Mesenteric fat pad (tissue), 1 donor: ENCODE results near the gene DAPK2. TPM values are rescaled to one million over a fixed set of nuclear protein-coding genes. Genes with fewer than 3 reads are reported as not detected.
"Not testable (repeated sequence)": the region's sequence is repeated elsewhere in the genome, so short reads cannot be mapped to it uniquely, and the experiment has no call there.

Source experiments
- DNase-seq: peaks from one replicate; pipeline ENCODE4 v3.0.0-alpha.2; 2020; ENCODE audit warnings: low spot score
- long read RNA-seq: library from polyadenylated mRNA; unstranded; transcript quantifications from one replicate; pipeline ENCODE4 v2.0.0, GENCODE V29; 2020
- total RNA-seq: library from RNA; stranded (reverse); fragmentation: NEBNext Ultra II Directional; extraction: Animal tissue kit (Norgen Biotek cat#: 25700); gene quantifications from one replicate; pipeline ENCODE4 v1.2.1, GENCODE V29; 2021
- donor health status: DM: yes; HTN: yes; CAD: no.

Gene DAPK2
- total RNA-seq = 18.1 TPM
- long read RNA-seq, transcript DAPK2-202 (12 exons, 1,741 nt) = major isoform, 15 of 34 reads
- long read RNA-seq, partial matches to known transcripts = 2 of 34 reads
- long read RNA-seq, other reads (novel, unspliced or antisense) = 17 of 34 reads

GRCh38 chr15:64046421-64047153 lies at the start of gene DAPK2:
Gene DAPK2, minus strand, starts transcription at chr15:64046485. Its CDS starts 6,224 bp downstream, at chr15:64040261.
- no peak for DNase-seq

GRCh38 chr15:64095431-64095794 lies 49.1 kb upstream of the DAPK2 start:
- DNase-seq = no peak

DNA sequence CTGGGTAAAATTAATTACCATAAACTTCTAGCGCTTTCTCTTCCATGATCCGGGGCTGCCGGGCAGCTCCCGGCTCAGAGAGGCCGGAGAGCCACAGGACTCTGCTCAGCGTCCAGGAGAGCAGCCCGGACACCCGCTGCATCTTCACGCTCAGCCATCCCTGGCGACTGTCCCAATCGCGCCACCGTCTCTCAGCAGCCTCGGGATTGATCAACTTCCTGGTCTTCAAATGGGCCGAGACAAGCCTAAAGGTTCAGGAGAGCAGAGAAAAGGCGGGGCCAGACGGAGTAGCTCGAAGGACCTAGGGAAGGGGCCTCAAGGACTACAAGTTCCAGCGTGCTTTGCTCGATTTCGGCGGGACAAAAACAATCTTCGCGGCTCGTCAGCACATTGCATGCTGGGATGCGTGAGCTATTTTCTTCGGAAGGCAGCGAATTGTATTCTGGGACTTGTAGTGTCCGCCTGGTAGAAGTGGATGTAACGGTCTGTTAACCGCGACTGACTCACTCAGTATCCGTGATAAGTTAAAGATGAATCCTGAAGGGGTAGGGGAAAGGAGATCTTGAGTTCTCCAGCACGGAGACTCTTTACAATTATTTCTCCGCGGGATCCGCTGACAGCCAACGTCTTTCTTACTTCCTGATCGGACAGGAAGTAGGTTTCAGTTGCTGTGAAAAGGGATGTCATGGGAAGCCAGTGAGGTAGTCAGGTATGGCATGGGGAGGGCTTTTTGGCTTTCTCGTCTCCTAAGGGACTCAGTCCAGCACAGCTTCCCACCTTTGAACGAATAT lies 47.5 kb upstream of the DAPK2 start, which contains the start of gene CIAO2A:
Gene CIAO2A, minus strand, starts transcription at position 212 of the 791 bp plus-strand sequence. Its CDS starts 70 bp downstream, at position 142.
- DNase-seq = peak; percentile 94

DNA sequence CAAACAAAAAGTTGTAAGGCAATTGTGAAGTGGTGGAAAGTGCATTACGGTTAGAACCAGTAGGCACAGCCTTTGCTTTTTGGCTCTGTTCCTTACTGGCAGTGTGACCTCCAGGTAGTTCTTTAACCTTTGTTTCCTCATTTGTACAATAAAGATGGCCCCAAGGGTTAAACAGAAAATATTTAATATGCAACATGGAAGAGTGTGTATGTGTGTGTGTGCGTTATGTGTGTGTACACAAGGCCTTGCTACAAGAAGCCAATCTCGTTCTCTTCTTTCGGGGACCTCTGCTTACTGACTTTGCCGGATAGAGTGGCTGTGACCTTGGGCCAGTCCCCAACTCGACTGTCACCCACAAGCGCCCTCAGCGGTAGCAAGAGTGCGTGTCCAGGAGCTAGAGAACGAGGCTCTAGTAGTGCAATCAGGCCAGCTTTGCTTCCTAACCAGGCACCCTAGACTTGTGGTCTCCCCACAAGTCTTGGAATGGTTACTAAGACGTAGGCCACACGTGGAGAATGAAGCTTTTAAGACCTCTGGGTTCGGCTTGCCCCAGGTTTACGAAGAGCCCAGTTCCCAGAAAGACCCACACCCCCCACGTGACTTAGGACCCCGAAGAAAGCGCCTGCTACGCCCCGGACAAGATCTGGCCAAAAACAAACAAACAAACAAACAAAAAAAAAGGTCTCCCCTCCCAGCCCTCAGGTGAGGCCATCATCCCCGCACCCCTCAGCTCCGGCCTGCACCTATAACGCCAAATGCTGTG lies 46.8 kb upstream of the DAPK2 start:
- no peak for DNase-seq

GRCh38 chr15:64092075-64092820 lies 46.0 kb upstream of the DAPK2 start:
- no peak for DNase-seq

DNA sequence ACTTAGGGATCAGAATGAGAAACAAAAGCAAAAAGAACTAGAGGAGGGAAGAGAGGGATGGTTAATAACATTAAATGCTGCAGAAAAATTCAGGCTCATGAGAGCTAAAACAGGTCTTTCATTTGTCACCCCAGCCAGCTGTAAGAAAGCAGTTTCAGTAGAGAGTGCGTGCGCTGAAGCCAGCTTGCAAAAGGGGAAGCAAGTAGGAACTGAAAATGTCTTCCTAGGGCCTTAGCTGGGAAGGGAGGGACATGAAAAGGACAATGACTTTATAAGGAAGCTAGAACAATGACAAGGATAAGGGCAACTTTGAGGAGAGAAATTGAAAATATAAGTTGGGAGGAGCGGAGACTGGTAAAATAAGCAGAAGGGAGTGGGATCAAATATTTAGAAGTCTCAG lies 44.2 kb upstream of the DAPK2 start:
- DNase-seq = no peak

DNA sequence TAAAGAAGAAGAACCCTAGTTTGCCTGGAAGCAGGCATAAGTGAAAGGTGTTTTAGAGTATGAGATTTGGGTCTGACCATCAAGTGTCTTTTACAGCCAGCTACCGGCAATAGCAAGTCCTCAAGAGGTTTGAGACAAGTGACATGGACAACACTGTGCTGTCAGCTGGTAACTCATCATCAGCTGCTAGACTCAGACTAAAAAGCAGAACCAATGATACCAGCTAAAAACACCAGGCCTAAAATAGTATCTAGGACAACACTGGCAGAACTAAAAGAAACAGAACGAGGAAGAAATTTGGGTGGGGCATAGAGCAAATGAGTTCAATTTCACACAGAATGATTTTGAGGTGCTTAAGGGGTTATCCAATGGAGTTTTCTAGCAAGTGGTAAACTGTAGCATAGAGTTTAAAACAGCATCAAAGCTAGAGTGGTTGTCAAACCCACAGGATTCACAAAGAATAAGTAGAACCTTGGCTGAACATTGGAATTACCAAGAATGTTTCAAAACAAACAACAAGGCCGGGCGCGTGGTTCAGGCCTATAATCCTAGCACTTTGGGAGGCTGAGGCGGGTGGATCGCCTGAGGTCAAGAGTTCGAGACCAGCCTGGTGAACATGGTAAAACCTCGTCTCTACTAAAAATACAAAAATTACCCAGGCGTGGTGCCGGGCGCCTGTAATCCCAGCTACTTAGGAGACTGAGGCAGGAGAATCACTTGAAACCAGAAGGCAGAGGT lies 43.4 kb upstream of the DAPK2 start:
- DNase-seq = no peak

- DNase-seq = no peak
Measured at GRCh38 chr15:64082757-64083156, 36.5 kb upstream of the DAPK2 start.

DNA sequence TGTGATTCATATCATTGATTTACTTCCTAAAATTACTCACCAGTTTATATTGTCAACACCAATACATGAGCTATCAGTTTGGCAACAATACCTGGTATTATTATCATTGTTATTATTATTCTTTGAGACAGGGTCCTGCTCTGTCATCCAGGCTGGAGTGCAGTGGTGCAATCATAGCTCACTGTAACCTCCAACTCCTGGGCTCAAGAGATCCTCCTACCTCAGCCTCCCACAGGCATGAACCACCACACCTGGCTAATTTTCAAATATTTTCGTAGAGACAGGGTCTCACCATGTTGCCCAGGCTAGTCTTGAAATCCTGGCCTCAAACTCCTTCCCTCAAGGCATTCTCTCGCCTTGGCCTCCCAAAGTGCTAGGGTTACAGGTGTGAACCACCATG lies 27.2 kb upstream of the DAPK2 start:
- not testable (repeated sequence) for DNase-seq

- no peak for DNase-seq
Measured at GRCh38 chr15:64072812-64073211, 26.5 kb upstream of the DAPK2 start.

DNA sequence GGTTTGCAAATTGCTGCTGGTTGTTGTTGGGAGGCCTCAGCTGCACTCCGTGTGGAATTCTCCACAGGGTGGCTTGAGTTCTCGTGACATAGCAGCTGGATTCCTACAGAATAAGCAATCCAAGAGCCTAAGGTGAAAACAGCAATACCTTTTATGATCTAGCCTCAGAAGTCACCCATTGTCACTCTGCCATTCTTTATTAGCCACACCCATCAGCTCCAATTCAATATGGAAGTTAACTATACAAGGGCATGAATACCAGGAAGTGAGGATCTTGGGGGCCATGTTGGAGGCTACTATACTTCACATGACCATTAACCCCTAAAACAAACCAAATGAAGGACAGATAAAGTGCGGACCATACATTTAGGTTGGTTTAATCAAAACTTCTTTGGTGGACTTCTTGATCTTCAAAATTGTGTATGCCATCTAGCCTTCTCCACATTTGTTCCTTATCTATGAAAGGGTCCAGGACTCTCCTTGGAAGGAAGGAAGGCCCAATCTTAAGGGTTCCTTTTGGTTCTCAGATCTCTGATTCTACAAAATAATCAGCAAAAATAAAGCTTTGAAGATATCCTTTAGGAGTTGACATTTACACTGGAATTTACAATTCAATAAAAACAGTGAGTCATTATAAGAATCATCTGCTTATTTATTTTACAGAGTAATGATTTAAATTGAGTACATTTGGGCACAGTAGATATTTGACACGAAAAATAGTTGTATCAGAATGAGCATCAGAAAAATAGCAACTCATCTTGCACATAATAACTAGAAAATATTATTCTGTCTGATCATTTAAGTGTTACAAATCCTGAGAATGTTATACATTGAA lies 25.9 kb upstream of the DAPK2 start:
- DNase-seq = no peak

DNA sequence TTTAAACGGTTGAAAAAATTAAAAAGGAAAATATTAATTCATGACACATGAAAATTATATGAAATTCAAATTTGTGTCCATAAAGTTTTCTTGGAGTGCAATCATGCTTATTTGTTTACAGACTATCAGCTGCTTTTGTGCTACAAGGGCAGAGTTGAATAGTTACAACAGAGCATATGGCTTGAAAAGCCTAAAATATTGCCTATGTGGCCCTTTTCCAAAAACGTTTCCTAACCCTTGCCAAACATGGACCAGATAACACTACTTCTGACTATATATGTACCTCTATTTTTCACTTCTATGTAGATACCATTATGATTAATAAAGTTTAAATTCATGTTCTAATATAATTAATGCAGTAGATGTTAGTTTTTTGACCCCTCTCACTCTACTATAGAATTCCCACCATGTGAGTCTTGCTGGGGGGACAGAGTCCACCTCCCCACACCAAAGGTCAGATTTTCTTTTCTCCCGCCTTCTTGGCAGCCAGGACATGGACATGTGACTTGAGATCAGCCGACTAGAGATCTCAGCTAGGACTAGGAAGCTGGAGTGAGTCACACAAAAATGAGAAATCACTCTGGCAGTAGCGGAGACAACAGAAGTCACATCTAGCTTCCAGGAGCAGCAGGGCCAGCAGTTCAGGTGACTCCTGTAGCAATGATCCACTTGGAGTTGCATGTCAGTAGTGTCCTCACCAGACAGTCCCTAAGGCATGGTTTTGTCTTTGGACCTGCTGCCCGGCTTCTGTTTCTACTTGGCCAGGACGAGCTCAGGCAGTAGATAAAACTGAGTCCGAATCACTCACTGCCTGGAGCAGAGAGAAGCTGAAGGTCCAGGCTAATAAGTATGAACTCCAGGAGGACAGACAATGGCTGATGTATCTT lies 24.9 kb upstream of the DAPK2 start:
- no peak for DNase-seq

GRCh38 chr15:64070106-64070505 lies 23.8 kb upstream of the DAPK2 start:
- DNase-seq = no peak

DNA sequence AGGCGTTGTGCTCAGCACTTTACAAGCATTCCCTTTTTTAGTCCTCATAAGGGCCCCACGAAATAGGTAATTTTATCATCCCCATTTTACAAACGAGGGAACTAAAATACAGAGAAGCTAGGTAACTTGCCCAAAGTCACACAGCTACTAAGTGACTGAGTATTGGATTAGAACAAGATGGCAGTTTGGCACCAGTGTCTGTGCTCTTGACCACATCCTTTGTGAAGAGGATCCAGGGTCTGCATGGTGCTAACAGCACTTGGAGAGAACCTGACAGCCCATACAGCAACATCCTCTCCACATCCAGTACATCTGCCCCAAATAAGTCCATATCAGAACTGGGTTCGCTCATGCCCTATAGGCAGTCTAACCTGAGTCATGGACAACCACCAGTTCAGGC lies 21.8 kb upstream of the DAPK2 start:
- no peak for DNase-seq

DNA sequence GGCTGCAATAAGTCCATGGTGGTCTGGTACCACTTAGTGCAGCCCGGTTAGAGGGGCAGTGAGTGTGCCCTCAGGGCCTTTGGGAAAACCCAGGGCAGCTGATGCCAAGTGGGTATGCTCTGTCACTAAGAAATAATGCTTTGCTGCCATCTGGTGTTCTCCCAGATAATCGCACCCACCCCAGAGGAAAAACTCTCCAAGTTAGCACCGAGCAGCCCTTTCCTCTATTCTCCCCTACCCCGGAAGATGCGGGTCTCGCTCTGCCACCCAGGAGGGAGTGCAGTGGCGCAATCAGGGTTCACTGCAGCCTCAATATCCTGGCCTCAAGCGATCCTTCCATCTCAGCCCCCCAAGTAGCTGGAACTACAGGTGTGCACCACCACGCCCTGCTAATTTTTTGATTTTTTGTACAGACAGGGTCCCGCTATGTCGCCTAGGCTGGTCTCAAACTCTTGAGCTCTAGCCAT lies 21.3 kb upstream of the DAPK2 start:
- DNase-seq = no peak

DNA sequence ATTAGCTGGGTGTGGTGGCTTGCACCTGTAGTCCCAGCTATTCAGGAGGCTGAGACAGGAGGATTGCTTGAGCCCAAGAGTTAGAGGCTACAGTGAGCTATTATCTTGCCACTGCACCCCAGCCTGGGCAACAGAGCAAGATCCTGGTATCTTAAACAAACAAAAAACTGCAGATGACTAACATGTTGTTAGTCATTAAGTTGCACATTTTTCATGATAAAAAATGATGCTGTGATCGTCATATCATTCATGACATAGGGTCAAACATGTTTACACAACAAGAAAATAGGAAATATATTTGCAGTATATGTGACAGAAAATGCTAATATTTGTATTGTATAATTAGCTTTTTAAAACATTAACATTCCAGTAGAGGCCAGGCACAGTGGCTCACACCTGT lies 20.2 kb upstream of the DAPK2 start:
- DNase-seq = no peak

DNA sequence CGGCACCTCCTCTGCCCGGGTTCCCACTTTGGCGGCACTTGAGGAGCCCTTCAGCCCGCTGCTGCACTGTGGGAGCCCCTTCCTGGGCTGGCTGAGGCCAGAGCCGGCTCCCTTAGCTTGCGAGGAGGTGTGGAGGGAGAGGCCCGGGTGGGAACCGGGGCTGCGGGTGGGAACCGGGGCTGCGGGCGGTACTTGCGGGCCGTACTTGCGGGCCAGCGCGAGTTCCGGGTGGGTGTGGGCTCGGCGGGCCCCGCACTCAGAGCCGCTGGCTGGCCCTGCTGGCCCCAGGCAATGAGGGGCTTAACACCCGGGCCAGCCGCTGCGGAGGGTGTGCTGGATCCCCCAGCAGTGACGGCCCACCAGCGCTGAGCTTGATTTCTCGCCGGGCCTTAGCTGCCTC lies 14.4 kb upstream of the DAPK2 start:
- DNase-seq = no peak

DNA sequence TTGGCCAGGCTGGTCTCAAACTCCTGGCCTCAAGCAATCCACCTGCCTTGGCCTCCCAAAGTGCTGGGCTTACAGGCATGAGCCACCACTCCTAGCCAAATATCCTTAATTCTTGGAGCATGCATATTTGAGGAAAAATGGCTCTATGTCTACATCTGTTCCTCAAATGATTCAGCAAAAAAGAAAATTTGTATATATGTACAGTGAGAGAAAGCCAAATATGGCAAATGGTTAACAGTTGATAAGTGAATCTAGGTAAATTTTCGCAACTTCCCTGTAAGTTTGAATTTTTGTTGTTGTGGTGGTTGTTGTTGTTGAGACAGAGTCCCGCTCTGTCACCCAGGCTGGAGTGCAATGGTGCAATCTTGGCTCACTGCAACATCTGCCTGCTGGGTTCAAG lies 12.8 kb upstream of the DAPK2 start:
- DNase-seq = not testable (repeated sequence)
